Endothelial cell of umbilical vein (primary cell): Measurements from ENCODE around the gene RAI1. TPM values are rescaled to one million over a fixed set of nuclear protein-coding genes. Genes with fewer than 3 reads are reported as not detected.

Experiments used
- BruUV-seq: library from RNA; stranded (reverse); fragments of 400-500 nt; replicated peaks from 2 replicates; lab custom pipeline; 2021; lab: Mats Ljungman, UMichigan
- CTCF ChIA-PET: fragments of 300-600, 350-600 bp; sonication (Branson Sonifier 250); formaldehyde crosslinking; loops from one replicate; lab custom pipeline; 2021; ENCODE audit warnings: antibody characterized with exemption, inconsistent platforms; lab: Charles Lee
- POLR2A ChIA-PET: fragments of 300-600, 350-600 bp; sonication (Branson Sonifier 250); formaldehyde crosslinking; loops from one replicate; lab custom pipeline; 2021; ENCODE audit warnings: antibody characterized with exemption, inconsistent platforms; lab: Charles Lee
- DNase-seq: peaks from one replicate; pipeline ENCODE4 v3.0.0-alpha.2; 2011; ENCODE audit warnings: low read depth, low spot score
- FAIRE-seq: peaks from 2 replicates; lab custom pipeline; 2011; peaks lifted over from hg19 to GRCh38; lab: Jason Lieb, UNC
- H2AFZ ChIP-seq: 2 replicates; pipeline ENCODE4 v1.6.0; 2012; ENCODE audit warnings: low read depth, low read length, control low read depth, inconsistent platforms
- H3K27ac ChIP-seq: 2 replicates; pipeline ENCODE4 v1.5.1; 2011; ENCODE audit warnings: low read depth, mild to moderate bottlenecking, control low read depth, low read length, moderate library complexity; ENCODE audit not compliant: insufficient read depth
- H3K27me3 ChIP-seq, 2 experiments: 2 replicates each; pipeline versions ENCODE4 v1.6.0 to v1.6.1; 2011; ENCODE audit warnings: low read length in 2 of 2, mixed read lengths in 1 of 2; ENCODE audit not compliant: control insufficient read depth in 2 of 2, insufficient read depth in 2 of 2
- H3K36me3 ChIP-seq, 2 experiments: 2 replicates in 1 of 2; 3 replicates in 1 of 2; pipeline ENCODE4 v1.5.1; 2011; ENCODE audit warnings: low read length in 2 of 2, mild to moderate bottlenecking in 1 of 2, moderate library complexity in 1 of 2; ENCODE audit not compliant: control insufficient read depth in 2 of 2, insufficient read depth in 2 of 2; ENCODE audit errors: extremely low read depth in 1 of 2
- H3K4me1 ChIP-seq: 3 replicates; pipeline ENCODE4 v1.5.1; 2011; ENCODE audit warnings: mild to moderate bottlenecking, low read length; ENCODE audit not compliant: control insufficient read depth, insufficient read depth; ENCODE audit errors: extremely low read depth
- H3K4me2 ChIP-seq: 2 replicates; pipeline ENCODE4 v1.6.1; 2011; ENCODE audit warnings: low read length, control low read depth, mixed read lengths; ENCODE audit not compliant: insufficient read depth
- H3K4me3 ChIP-seq, 3 experiments: fragments of 200-600 bp in 1 of 3; sonication (generic), shearing (Covaris generic) in 1 of 3; replicated peaks in 1 of 3; 2 replicates each; pipeline ENCODE4 v1.5.1; 2011 to 2016; ENCODE audit warnings: control low read depth in 3 of 3, low read length in 3 of 3, mild to moderate bottlenecking in 2 of 3, inconsistent platforms in 1 of 3, low read depth in 1 of 3, moderate library complexity in 1 of 3; ENCODE audit not compliant: insufficient read depth in 1 of 3
- H3K79me2 ChIP-seq: 2 replicates; pipeline ENCODE4 v1.6.0; 2012; ENCODE audit warnings: low read length, inconsistent platforms; ENCODE audit not compliant: control insufficient read depth, insufficient read depth
- H3K9ac ChIP-seq: replicated peaks from 2 replicates; pipeline ENCODE3; 2011; ENCODE audit warnings: low read length, control low read depth; ENCODE audit not compliant: insufficient read depth; ENCODE audit errors: extremely low read depth
- H3K9me1 ChIP-seq: replicated peaks from 3 replicates; pipeline ENCODE4 v1.6.0; 2011; ENCODE audit warnings: mild to moderate bottlenecking, low read length; ENCODE audit not compliant: control insufficient read depth, insufficient read depth; ENCODE audit errors: extremely low read depth
- H3K9me3 ChIP-seq: replicated peaks from 2 replicates; pipeline ENCODE4 v1.5.1; 2012; ENCODE audit warnings: low read length, inconsistent platforms; ENCODE audit not compliant: control insufficient read depth, insufficient read depth
- H4K20me1 ChIP-seq: replicated peaks from 2 replicates; pipeline ENCODE3; 2011; ENCODE audit warnings: mild to moderate bottlenecking, low read length; ENCODE audit not compliant: control insufficient read depth, insufficient read depth; ENCODE audit errors: extremely low read depth
- CTCF ChIP-seq, 2 donors: IDR thresholded peaks; 1 replicate in 1 of 2; 2 replicates in 1 of 2; pipeline ENCODE4 v1.5.1; 2011; ENCODE audit warnings: low read length in 2 of 2, mild to moderate bottlenecking in 2 of 2, moderate library complexity in 2 of 2, control low read depth in 1 of 2, inconsistent platforms in 1 of 2, low read depth in 1 of 2; ENCODE audit not compliant: insufficient read depth in 1 of 2; ENCODE audit errors: extremely low read depth in 1 of 2
- EZH2 ChIP-seq: IDR thresholded peaks from 2 replicates; pipeline ENCODE4 v1.6.1; 2012; ENCODE audit warnings: borderline replicate concordance, low read depth, mild to moderate bottlenecking, moderate library complexity, low read length, inconsistent platforms; ENCODE audit not compliant: severe bottlenecking
- FOS ChIP-seq: IDR thresholded peaks from 2 replicates; pipeline ENCODE4 v1.6.1; 2011; ENCODE audit warnings: mild to moderate bottlenecking, low read length, moderate library complexity, borderline replicate concordance; ENCODE audit not compliant: insufficient read depth
- GATA2 ChIP-seq: IDR thresholded peaks from 2 replicates; pipeline ENCODE4 v1.7.0; 2011; ENCODE audit warnings: low read depth, mild to moderate bottlenecking, moderate library complexity, mixed read lengths, low read length; ENCODE audit not compliant: insufficient read length, insufficient read depth
- JUN ChIP-seq: IDR thresholded peaks from 2 replicates; pipeline ENCODE4 v1.6.1; 2011; ENCODE audit warnings: borderline replicate concordance, low read depth; ENCODE audit not compliant: insufficient read length, insufficient read depth
- MAX ChIP-seq: IDR thresholded peaks from 2 replicates; pipeline ENCODE4 v1.6.1; 2011; ENCODE audit not compliant: insufficient read depth, insufficient read length
- MYC ChIP-seq: IDR thresholded peaks from one replicate; pipeline ENCODE4 v1.6.1; 2011; ENCODE audit warnings: mild to moderate bottlenecking, low read depth, low read length
- POLR2A ChIP-seq: IDR thresholded peaks from 2 replicates; pipeline ENCODE4 v1.6.1; 2012; ENCODE audit warnings: low read depth, mild to moderate bottlenecking, control low read depth, low read length
- POLR2AphosphoS5 ChIP-seq: IDR thresholded peaks from 2 replicates; pipeline ENCODE4 v1.6.1; 2012; ENCODE audit warnings: low read depth, mild to moderate bottlenecking, control low read depth, low read length, moderate library complexity; ENCODE audit not compliant: insufficient read depth
- dilution Hi-C: fragments of 300-500 bp; cut with MboI; formaldehyde crosslinking; loops from one replicate; pipeline ENCODE4 v1.15.0; 2019; ENCODE audit warnings: low sequenced_read_pairs; ENCODE audit not compliant: extremely low pct_ligation_motif_present
- intact Hi-C: fragments of 100-400 bp; cut with micrococcal nuclease; formaldehyde crosslinking; loops from one replicate; pipeline ENCODE4 v1.10.0; 2022
- polyA plus RNA-seq, 4 experiments: library from polyadenylated mRNA; depleted of rRNA in 3 of 4; stranded (reverse) in 3 of 4; unstranded in 1 of 4; fragments of >200 nt; gene quantifications; 2 replicates each; pipeline versions ENCODE4 v1.2.1 to v1.2.3, GENCODE V29; 2011 to 2012; ENCODE audit warnings: missing spikeins in 1 of 4
- total RNA-seq: library from RNA; stranded (reverse); gene quantifications from 2 replicates; pipeline ENCODE4 v1.2.3, GENCODE V29; 2021

The RAI1 gene
- total and polyA plus RNA-seq, 2 donors (not counting 3 experiments of a cell fraction or from before 2014, with no cell fraction given): 7.8 to 43.3 TPM

GRCh38 chr17:17694169-17695081, 13.2 kb downstream of the RAI1 start:
- peak overlapping the region; percentile 54 for H3K9ac ChIP-seq
- ChIA-PET POLR2A (interaction anchor here (0.8 to 1.2 kb wide), 2 partner anchors 31 to 56 kb away, joined by 3 read pairs; no protein-coding TSS in a partner anchor), CTCF (interaction anchor here (0.8 to 1.7 kb wide), 4 partner anchors 12 to 225 kb away, joined by 3 read pairs; no protein-coding TSS in a partner anchor)
- DNase-seq (peak; percentile 83), FAIRE-seq (peak; percentile 95)
- H3K9me1 ChIP-seq: no peaks in the 10 kb centered on the region
- dilution Hi-C loops: no loop called here
- TF ChIP-seq CTCF (IDR thresholded peaks at IDR 0.05; ENCODE audit: extremely low read depth in 1 of 2, insufficient read depth in 1 of 2, low read depth in 1 of 2, low read length in 2 of 2) (no peak), GATA2 (no peak), EZH2 (no peak), MYC (peak; percentile 87), POLR2AphosphoS5 (peak; percentile 60), JUN (no peak), POLR2A (peak; percentile 62), FOS (peak; percentile 62), MAX (peak; percentile 80)
- no peaks in the 10 kb centered on the region for H4K20me1 ChIP-seq
- intact Hi-C loops: loop anchor here (1.0 kb wide), 3 partner anchors 12 to 32 kb away; no protein-coding TSS in a partner anchor
- H3K27ac ChIP-seq: peak overlapping the region; percentile 88
- H3K27me3 ChIP-seq: no peaks in the 10 kb centered on the region
- H3K36me3 ChIP-seq: no peaks in the 10 kb centered on the region
- H2AFZ ChIP-seq: peak overlapping the region; percentile 9
- peaks cover 79% of the 10 kb centered on the region for H3K79me2 ChIP-seq
- peak overlapping the region; percentile 40 to 55 (median 48) for H3K4me3 ChIP-seq
- peak overlapping the region; percentile 75 for H3K4me2 ChIP-seq
- BruUV-seq: no TSS peak
- no peaks in the 10 kb centered on the region for H3K9me3 ChIP-seq
- peaks cover 42% of the 10 kb centered on the region for H3K4me1 ChIP-seq
